Suppressor macrophage treated with lipopolysaccharide for 4 hours (primary cell): Measurements from ENCODE around the gene PCDH7.
A peak's percentile ranks its signal among the peaks of the same experiment; 100 is the strongest.

Experiments
- DNase-seq: peaks from one replicate; pipeline ENCODE4 v3.0.0-alpha.2; 2020

PCDH7 gene, protein sequence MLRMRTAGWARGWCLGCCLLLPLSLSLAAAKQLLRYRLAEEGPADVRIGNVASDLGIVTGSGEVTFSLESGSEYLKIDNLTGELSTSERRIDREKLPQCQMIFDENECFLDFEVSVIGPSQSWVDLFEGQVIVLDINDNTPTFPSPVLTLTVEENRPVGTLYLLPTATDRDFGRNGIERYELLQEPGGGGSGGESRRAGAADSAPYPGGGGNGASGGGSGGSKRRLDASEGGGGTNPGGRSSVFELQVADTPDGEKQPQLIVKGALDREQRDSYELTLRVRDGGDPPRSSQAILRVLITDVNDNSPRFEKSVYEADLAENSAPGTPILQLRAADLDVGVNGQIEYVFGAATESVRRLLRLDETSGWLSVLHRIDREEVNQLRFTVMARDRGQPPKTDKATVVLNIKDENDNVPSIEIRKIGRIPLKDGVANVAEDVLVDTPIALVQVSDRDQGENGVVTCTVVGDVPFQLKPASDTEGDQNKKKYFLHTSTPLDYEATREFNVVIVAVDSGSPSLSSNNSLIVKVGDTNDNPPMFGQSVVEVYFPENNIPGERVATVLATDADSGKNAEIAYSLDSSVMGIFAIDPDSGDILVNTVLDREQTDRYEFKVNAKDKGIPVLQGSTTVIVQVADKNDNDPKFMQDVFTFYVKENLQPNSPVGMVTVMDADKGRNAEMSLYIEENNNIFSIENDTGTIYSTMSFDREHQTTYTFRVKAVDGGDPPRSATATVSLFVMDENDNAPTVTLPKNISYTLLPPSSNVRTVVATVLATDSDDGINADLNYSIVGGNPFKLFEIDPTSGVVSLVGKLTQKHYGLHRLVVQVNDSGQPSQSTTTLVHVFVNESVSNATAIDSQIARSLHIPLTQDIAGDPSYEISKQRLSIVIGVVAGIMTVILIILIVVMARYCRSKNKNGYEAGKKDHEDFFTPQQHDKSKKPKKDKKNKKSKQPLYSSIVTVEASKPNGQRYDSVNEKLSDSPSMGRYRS (N-terminal part only)

DNA sequence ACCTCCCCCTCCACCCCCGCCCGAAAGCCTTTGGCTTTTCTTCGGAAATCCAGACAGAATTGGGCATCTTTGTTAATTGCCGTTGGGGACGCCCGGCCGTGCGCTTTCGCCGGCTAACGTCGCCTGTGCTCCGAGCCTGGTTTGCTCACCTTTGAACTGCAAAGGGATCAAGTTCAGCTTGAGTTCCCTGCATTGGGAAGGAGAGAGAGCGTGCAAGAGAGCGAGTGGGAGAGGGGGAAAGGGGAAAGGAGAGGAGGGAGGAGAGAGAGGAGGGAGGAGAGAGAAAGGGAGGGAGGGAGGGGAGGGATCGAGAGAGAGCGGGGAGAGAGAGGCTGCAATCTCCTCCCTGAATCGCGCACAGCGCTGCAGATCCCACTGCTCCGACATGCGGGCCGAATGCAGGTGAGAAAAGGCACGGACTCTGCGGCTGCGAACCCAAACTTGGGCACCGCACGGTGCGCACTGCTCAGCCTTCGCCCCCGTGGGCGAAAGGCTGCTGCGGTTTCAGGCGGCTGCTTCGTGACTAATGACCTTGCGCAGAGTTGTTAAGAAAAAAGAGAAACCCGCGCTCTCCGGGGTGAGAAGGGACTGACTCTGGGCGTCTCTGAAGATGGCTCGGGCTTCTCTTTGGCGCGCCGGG is at the start of gene PCDH7:
Gene PCDH7, plus strand, starts transcription at position 349 of the 640 bp plus-strand sequence. CDS start 1,054 bp downstream, outside the sequence.
- DNase-seq = peak; percentile 29

DNA sequence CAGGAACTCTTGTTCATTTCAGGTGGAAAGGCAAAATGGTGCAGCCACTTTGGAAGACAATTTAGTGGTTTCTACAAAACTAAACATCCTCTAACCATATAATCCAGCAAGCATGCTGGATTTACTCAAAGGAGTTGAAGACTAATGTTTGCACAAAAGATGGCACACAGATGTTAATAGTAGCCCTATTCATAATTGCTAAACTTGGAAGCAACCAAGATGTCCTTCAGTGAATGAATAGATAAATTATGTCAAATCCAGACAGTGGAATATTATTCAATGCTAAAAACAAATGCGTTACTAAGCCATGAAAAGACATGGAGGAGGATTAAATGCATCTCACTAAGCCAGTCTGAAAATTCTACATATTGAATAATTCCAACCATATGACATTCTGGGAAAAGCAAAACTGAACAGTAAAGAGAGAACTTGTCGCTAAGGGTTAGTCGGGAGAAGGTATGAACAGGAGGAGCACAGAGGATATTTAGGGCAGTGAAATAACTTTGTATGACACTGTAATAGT is 48.2 kb upstream of the PCDH7 start:
- DNase-seq = no peak

DNA sequence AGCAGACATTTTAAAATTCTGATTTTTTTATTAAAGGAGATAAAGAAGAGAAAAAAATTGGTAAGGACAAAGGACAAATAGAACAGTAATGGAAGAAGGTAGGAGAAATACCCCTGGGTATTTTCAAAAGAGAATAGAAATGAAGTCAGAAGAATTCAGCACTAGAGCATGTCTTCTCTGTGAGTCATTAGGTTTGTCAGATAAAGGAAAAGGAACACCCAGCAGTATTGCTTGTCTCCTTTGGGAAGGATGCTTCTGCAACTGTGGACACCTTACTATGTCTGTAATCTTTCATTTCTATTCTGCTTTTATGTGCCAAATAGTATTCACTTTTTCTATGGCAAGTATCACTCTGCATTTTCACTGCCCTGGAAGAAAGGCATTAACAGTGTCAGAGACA is 24.0 kb upstream of the PCDH7 start:
- no peak for DNase-seq

DNA sequence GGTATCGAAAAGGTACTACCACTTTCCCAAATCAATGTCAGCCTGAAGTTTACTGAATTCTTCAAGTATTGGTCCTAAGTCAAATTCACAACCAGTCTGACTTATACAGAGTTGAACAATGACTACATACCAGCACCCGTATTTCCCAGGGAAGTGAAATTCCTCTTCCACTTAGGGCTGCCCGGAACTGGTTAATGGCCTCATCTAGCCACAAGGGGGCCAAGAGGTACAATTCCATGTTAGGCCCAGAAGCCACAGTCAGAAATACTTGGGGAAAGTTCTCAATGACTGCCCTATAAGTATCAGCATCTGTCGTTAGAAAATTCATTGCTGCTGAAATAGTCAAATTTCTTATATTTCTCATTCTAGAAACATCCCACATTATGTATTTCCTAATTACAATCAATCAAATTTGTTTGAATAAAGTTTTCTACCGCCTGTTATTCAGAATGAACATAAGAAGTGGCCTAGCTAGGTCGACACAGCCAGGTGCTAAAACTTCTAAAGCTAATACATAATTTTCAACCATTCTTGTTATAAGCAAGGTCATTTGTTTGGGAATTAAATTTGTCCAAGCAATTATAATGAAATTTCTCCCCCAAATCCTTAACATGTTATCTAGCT is 5.6 kb upstream of the PCDH7 start:
- peak; percentile 58 for DNase-seq

DNA sequence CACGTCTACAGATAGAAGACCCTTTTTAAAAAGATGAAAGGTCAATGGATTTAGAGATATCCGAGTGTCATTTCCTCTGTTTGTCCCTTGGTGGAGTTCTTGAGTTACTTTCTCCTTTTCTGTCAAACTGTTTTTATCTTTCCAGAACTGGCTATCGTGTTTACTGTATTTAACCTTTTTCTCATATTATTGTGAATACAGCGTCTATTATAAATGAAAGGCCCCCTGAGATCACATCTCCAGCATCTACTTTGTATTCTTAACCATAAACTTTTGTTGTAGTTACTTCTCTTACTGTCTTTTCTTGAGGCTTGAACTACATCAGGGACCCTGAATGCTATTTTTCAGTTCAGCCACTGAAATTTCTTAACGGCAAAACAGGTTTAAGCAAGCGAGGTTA is 4.0 kb upstream of the PCDH7 start:
- no peak for DNase-seq

DNA sequence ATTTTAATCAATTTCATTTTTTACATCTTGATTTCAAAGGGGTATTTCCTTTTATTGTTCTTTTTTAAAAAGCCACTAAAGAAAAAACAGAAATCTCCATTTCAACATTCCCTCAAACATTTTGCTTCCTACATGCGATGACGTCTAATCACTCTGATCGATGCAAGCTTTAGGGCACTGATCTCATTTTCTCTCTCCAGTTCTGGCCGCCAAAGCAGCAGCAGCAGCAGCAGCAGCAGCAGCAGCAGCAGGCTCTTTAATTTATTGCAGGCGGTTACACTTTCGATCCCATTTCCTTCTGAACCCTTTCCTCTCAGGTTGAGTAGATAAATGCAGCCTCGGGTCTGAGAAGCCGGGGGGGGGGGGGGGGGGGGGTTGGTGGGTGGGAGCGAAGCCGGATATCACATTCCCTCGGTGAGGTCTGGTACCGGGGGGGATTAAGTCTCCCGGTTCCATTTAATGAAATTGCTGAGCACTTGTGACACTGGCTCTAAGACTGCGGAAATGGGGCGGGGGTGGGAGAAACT is 3.4 kb upstream of the PCDH7 start:
- DNase-seq = no peak

DNA sequence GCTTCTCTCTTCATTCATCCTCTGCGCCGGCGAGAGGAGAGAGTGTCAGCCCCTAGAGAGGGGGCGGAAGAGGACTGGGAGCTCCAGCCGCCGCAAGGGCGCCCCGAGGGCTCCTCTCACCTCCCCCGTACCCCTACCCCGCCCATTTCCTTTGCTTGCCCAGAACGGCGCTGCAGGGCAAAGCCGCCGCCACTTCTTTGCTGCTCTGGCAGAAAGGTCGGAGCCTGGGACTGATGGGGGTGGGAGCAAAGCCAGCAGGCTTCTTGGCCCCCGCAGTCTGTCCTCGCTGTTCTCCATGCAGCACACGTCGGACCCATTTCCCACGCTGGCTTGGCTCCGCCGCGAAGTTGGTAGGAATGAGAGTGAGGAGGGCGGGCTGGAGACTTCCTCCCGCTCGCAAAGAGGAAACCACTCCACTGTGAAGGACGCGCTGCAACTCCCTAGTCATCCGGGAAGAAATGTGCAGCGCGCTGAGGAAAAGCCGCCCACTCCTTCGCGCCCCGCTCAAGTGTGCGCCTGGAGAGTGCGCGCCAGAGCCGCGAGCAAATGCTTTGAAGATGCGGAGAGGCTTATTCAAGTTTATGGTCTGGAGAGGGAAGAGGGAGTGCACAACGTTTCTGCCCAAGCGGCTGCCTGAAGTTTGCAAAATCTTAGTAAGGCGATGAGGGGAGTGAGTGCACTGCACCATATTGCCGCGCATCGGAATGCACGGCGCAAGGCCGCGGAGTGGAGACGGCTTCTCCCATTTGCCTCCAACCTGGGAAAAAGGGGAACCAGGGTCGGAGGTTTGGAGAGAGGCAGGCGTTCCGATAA is 2.8 kb upstream of the PCDH7 start:
- DNase-seq = no peak

DNA sequence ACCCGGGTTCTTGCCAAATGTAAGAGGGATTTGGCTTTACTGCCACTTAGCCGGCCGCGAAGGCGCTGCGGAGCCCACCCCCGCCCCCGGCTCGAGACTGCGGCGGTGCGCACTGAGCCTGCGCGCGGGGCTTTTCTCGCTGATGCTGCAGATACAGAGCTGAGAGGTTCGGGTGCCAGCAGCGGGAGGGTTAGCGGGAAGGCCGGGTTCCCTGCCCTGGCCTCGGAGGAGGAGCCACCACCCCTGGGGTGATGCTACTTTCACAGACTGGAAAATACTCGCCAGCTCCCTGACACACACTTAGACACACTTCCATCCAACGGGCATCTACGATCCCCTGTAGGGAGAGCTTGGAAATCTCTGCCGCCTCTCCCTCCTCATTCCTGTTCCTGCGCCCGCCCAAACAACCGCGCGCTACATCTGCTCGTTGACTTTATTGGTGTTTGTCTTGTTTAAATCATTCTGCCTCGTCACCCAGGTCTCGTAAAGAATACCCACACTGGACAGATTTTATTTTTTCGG is 2.1 kb upstream of the PCDH7 start:
- no peak for DNase-seq

DNA sequence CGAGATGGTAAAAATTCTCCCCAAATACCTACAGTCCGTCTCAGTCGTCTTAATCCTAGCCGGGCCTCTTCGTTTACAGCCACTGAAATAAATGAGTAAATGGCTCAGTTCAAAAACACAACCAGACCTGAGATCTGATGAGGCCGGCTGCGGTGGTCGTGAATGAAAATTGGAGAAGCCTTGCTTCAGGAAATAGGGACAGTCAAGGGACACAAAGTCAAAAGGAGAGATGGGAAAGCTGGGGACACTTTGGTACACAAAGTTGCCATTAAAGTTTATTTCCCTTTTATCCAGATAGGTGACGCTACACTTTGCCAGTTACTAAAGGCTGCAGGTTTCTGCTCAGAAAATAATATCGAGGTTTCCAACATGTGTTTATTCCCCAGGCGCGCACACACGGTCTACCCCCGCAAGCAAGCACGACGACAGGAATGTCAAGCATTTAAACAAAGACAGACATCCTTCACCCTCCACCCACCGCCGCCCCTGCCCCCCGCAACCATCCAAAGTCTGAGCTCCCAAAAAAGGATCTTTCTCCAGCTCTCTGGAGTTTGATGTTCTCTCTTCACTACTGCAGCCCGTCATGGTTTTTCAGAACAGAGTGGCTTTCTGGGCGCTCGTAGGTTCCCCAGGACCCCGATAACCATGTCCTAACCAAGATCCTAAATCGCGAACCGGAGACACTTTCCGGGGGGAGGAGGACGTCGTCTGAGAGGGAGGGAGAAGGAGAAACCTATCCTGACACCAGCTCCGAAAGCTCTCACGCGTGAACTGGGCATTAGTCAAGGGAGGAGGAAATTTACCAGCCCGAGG is 1.3 kb upstream of the PCDH7 start:
- no peak for DNase-seq

DNA sequence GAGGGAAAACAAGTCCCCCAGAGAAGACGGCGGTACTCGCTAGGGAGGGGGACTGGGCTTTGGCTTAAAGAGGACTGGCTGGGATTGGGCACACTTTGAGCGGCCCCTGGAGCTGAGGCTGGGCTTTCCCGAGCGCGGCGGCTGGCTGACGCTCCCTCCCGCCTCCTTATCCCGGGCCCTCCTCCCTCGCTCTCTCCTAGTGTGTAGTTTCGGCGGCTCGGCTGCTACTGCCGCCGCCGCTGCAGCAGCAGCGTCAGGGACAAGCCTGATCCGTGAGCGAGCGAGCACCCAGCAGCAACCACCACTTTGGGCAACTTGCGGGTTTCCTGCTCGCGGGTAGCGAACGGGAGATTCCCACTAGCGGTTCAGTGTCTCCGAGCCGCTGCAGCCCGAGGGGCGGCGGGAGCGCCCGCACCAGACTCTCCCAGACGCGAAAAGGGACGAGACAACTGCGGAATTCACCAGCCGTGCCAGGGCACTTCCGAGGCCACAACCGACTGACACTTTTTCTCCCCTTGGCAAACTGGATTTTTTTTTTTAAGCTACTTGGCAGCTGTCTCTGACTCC is 632 bp upstream of the PCDH7 start:
- DNase-seq = no peak

DNA sequence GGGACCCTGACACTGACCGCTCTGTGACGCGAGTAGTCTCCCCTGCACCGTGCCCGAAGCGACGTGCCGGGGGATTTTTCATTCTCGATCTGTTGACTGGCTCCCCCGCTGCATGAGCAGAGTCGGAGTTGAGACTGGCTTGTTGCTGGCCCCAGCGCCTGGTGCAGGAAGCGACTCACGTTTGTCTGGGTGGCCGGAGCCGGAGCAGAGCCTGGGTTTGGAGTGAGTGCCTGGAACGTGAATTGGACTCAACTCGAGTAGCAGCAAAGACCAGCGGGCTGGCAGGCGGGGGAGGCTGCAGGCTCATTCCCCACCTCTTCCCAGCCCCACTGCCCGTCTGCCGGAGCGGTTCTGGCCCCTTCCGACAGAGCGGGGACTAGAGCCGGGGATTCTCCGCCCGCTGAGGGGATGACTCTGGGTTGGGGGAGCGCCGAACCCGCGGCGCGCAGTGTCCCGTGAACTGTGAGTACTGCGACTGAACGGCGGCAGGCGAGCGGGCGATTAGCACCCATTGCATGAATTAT is 554 bp downstream of the PCDH7 start:
- no peak for DNase-seq

DNA sequence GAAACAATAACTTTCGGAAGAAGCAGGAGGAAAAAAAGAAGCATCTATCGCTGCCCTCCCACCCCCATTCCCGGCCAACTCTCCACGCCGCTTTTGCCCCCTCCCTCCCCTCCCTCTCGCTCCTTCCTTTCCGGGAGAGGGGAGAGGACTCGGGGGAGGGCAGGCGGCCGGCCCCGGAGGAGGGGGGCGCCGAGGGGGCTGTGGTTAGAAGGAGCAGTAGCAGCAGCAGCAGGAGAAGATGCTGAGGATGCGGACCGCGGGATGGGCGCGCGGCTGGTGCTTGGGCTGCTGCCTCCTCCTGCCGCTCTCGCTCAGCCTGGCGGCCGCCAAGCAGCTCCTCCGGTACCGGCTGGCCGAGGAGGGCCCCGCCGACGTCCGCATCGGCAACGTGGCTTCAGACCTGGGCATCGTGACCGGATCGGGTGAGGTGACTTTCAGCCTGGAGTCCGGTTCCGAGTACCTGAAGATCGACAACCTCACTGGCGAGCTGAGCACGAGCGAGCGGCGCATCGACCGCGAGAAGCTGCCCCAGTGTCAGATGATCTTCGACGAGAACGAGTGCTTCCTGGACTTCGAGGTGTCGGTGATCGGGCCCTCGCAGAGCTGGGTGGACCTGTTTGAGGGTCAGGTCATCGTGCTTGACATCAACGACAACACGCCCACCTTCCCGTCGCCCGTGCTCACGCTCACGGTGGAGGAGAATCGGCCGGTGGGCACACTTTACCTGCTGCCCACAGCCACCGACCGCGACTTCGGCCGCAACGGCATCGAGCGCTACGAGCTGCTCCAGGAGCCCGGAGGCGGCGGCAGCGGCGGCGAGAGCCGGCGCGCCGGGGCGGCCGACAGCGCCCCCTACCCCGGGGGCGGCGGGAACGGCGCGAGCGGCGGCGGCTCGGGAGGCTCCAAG is 1.3 kb downstream of the PCDH7 start:
- peak; percentile 26 for DNase-seq

DNA sequence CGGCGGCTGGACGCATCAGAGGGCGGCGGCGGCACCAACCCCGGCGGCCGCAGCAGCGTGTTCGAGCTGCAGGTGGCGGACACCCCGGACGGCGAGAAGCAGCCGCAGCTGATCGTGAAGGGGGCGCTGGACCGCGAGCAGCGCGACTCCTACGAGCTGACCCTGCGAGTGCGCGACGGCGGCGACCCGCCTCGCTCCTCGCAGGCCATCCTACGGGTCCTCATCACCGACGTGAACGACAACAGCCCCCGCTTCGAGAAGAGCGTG is 1.9 kb downstream of the PCDH7 start:
- no peak for DNase-seq

DNA sequence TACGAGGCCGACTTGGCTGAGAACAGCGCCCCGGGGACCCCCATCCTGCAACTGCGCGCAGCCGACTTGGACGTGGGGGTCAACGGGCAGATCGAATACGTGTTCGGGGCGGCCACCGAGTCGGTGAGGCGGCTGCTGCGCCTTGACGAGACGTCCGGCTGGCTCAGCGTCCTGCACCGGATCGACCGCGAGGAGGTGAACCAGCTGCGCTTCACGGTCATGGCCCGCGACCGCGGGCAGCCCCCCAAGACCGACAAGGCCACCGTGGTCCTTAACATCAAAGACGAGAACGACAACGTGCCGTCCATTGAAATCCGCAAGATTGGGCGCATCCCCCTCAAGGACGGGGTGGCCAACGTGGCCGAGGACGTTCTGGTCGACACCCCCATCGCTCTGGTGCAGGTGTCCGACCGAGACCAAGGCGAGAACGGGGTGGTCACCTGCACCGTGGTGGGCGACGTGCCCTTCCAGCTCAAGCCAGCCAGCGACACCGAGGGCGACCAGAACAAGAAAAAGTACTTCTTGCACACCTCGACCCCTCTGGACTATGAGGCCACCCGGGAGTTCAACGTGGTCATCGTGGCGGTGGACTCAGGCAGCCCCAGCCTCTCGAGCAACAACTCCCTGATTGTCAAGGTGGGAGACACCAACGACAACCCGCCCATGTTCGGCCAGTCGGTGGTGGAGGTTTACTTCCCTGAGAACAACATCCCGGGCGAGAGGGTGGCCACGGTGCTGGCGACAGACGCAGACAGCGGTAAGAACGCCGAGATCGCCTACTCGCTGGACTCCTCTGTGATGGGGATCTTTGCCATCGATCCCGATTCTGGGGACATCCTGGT is 2.4 kb downstream of the PCDH7 start:
- no peak for DNase-seq

DNA sequence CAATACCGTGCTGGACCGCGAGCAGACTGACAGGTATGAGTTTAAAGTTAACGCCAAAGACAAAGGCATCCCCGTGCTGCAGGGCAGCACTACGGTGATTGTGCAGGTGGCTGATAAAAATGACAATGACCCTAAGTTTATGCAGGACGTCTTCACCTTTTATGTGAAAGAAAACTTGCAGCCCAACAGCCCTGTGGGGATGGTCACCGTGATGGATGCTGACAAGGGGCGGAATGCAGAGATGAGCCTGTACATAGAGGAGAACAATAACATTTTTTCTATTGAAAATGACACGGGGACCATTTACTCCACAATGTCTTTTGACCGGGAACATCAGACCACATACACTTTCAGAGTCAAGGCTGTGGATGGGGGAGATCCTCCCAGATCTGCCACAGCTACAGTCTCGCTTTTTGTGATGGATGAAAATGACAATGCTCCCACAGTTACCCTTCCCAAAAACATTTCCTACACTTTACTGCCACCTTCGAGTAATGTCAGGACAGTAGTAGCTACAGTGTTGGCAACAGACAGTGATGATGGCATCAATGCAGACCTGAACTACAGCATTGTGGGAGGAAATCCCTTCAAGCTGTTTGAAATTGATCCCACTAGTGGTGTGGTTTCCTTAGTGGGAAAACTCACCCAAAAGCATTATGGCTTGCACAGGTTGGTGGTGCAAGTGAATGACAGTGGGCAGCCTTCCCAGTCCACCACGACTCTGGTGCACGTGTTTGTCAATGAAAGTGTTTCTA is 3.2 kb downstream of the PCDH7 start:
- DNase-seq = no peak

DNA sequence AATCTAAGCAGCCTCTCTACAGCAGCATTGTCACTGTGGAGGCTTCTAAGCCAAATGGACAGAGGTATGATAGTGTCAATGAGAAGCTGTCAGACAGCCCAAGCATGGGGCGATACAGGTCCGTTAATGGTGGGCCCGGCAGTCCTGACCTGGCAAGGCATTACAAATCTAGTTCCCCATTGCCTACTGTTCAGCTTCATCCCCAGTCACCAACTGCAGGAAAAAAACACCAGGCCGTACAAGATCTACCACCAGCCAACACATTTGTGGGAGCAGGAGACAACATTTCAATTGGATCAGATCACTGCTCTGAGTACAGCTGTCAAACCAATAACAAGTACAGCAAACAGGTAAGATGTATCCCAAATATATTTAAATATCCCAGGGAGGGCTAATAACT is 4.1 kb downstream of the PCDH7 start:
- no peak for DNase-seq

DNA sequence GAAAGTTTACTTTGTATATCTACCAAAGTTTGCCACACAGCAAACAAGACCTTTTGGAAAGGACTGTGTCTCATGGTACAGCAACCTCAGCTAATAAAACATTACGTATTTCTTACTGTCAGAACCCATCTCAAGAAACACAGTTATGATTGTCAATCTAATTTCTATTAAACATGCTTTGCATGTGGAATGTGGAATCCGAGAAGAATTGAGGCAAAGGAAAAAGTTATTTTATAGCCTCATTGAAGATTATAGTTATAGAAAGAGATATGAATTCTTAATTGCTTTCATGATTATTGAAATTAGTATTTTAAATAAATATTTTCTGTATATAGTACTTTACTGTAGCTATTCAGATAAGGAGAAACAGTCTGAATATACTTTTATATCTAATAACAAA is 5.4 kb downstream of the PCDH7 start:
- DNase-seq = no peak
